K562 (cell line): ENCODE data around the gene SFXN3. TPM values are rescaled to one million over a fixed set of nuclear protein-coding genes. Genes with fewer than 3 reads are reported as not detected.
A peak's percentile ranks its signal among the peaks of the same experiment; 100 is the strongest.

ENCODE experiments used
- CEBPG ChIP-seq, 3 experiments: fragments of 200-800 bp in 1 of 3; sonication (Bioruptor generic) in 1 of 3; sonication (generic) in 1 of 3; formaldehyde crosslinking in 1 of 3; IDR thresholded peaks in 2 of 3; conservative IDR thresholded peaks in 1 of 3; 2 replicates each; pipeline versions ENCODE4 v1.6.1 to v1.8.0; 2016 to 2022; ENCODE audit warnings: missing compliant biosample characterization in 2 of 3, missing genetic modification characterization in 2 of 3, mild to moderate bottlenecking in 1 of 3, missing genetic modification reagents in 1 of 3
- FOXJ3 ChIP-seq: sonication (generic); formaldehyde crosslinking; IDR thresholded peaks from 2 replicates; pipeline ENCODE4 v1.4.0; 2020; ENCODE audit warnings: mild to moderate bottlenecking, missing genetic modification reagents
- HMGN3 ChIP-seq: IDR thresholded peaks from 2 replicates; pipeline ENCODE4 v1.6.1; 2011; ENCODE audit warnings: borderline replicate concordance, low read depth, mild to moderate bottlenecking, mixed read lengths, low read length; ENCODE audit not compliant: insufficient read length; ENCODE audit errors: extremely low read depth
- HNRNPUL1 ChIP-seq: fragments of 200-400 bp; formaldehyde crosslinking; IDR thresholded peaks from 2 replicates; pipeline ENCODE4 v1.6.1; 2017; ENCODE audit warnings: low read length
- MCM2 ChIP-seq: fragments of 450-650 bp; IDR thresholded peaks from 2 replicates; pipeline ENCODE4 v1.6.1; 2017; ENCODE audit warnings: low read depth, mild to moderate bottlenecking
- NUFIP1 ChIP-seq: fragments of 450-650 bp; IDR thresholded peaks from 2 replicates; pipeline ENCODE4 v1.6.1; 2018; ENCODE audit not compliant: partially characterized antibody
- POLR2A ChIP-seq: fragments of 450-650 bp; conservative IDR thresholded peaks from 2 replicates; pipeline ENCODE4 v1.6.1; 2016
- SP1 ChIP-seq: sonication (generic); formaldehyde crosslinking; IDR thresholded peaks from 2 replicates; pipeline ENCODE4 v1.8.1; 2022; ENCODE audit warnings: mild to moderate bottlenecking, missing genetic modification reagents
- TCFL5 ChIP-seq: fragments of 250-450 bp; sonication (Bioruptor Pico); conservative IDR thresholded peaks from 2 replicates; pipeline ENCODE4 v1.6.1; 2021; ENCODE audit warnings: mild to moderate bottlenecking, moderate library complexity, matching md5 sums
- TOE1 ChIP-seq, 2 experiments: fragments of 450-650 bp in 1 of 2; sonication (generic) in 1 of 2; formaldehyde crosslinking in 1 of 2; IDR thresholded peaks; 2 replicates each; pipeline versions ENCODE4 v1.7.1 to v1.8.0; 2016 to 2022; ENCODE audit warnings: borderline replicate concordance in 2 of 2, mild to moderate bottlenecking in 2 of 2, antibody characterized with exemption in 1 of 2, inconsistent platforms in 1 of 2, low read depth in 1 of 2, missing genetic modification reagents in 1 of 2, moderate library complexity in 1 of 2
- USF1 ChIP-seq: sonication (generic); formaldehyde crosslinking; IDR thresholded peaks from 2 replicates; pipeline ENCODE4 v1.9.0; 2022; ENCODE audit warnings: mild to moderate bottlenecking, missing genetic modification reagents
- ZFPM2 ChIP-seq: fragments of 250-450 bp; sonication (Bioruptor Pico); IDR thresholded peaks from 2 replicates; pipeline ENCODE4 v1.5.1; 2022; ENCODE audit warnings: mild to moderate bottlenecking
- ZNF133 ChIP-seq: fragments of 250-450 bp; sonication (Bioruptor Pico); IDR thresholded peaks from 2 replicates; pipeline ENCODE4 v1.4.0; 2020; ENCODE audit warnings: mild to moderate bottlenecking
- ZNF174 ChIP-seq: fragments of 250-450 bp; sonication (Bioruptor Pico); IDR thresholded peaks from 2 replicates; pipeline ENCODE4 v1.4.0; 2020; ENCODE audit warnings: mild to moderate bottlenecking
- ZNF354B ChIP-seq: fragments of 250-450 bp; sonication (Bioruptor Pico); IDR thresholded peaks from 2 replicates; pipeline ENCODE4 v1.4.0; 2020
- ZNF830 ChIP-seq: fragments of 250-450 bp; sonication (Bioruptor Pico); IDR thresholded peaks from 2 replicates; pipeline ENCODE4 v1.5.0; 2021; ENCODE audit warnings: mild to moderate bottlenecking
- polyA plus RNA-seq, 8 experiments: library from polyadenylated mRNA; depleted of rRNA in 4 of 8; stranded (reverse) in 5 of 8; unstranded in 3 of 8; fragments of >200 nt; fragmentation: Nextera tagmentation in 2 of 8; fragmentation: Illumina TruSeq in 1 of 8; extraction: Ambion mirVana in 2 of 8; extraction: Trizol in 1 of 8; gene quantifications; 2 replicates each; pipeline versions ENCODE4 v1.2.1 to v1.2.3, GENCODE V29; 2011 to 2014; ENCODE audit warnings: inconsistent platforms in 1 of 8, missing spikeins in 1 of 8
- total RNA-seq, 7 experiments: library from RNA; depleted of rRNA in 6 of 7; stranded (reverse); fragments of >200 nt in 6 of 7; fragmentation: Illumina TruSeq in 2 of 7; extraction: Trizol in 2 of 7; gene quantifications; 2 replicates each; pipeline versions ENCODE4 v1.2.1 to v1.2.3, GENCODE V29; 2011 to 2021; ENCODE audit warnings: low replicate concordance in 1 of 7
- TF ChIP-seq, protein P1 (sequence below): fragments of 200-800 bp; sonication (Bioruptor generic); IDR thresholded peaks from 2 replicates; pipeline ENCODE4 v1.6.1; 2017; ENCODE audit warnings: missing genetic modification characterization, missing compliant biosample characterization
- TF ChIP-seq, protein P2 (sequence below): sonication (generic); formaldehyde crosslinking; IDR thresholded peaks from 2 replicates; pipeline ENCODE4 v1.8.0; 2022; ENCODE audit warnings: mild to moderate bottlenecking, low read depth, missing genetic modification reagents
- TF ChIP-seq, protein P3 (sequence below), 3 experiments: IDR thresholded peaks in 2 of 3; conservative IDR thresholded peaks in 1 of 3; 2 replicates each; pipeline ENCODE4 v1.5.1; 2011 to 2012; ENCODE audit warnings: low read length in 3 of 3, mild to moderate bottlenecking in 3 of 3, control low read depth in 2 of 3, improper control_type of control experiment in 1 of 3, inconsistent platforms in 1 of 3, low read depth in 1 of 3, mixed read lengths in 1 of 3, moderate library complexity in 1 of 3; ENCODE audit not compliant: insufficient read depth in 2 of 3
- TF ChIP-seq, protein P4 (sequence below): fragments of 150-350 bp; conservative IDR thresholded peaks from 2 replicates; pipeline ENCODE4 v1.6.1; 2014; ENCODE audit warnings: low read length

SFXN3 gene
- total and polyA plus RNA-seq, 9 of the 15 experiments (the other 6 are each of a cell fraction or from before 2014, with no cell fraction given) = 0.24 to 4.6 (median 0.86) TPM

- no peak for TF ChIP-seq TCFL5
- TF ChIP-seq, protein P1, sequence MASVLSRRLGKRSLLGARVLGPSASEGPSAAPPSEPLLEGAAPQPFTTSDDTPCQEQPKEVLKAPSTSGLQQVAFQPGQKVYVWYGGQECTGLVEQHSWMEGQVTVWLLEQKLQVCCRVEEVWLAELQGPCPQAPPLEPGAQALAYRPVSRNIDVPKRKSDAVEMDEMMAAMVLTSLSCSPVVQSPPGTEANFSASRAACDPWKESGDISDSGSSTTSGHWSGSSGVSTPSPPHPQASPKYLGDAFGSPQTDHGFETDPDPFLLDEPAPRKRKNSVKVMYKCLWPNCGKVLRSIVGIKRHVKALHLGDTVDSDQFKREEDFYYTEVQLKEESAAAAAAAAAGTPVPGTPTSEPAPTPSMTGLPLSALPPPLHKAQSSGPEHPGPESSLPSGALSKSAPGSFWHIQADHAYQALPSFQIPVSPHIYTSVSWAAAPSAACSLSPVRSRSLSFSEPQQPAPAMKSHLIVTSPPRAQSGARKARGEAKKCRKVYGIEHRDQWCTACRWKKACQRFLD (CRISPR knock-in tag) = peak; percentile 62; the same call in 1 of the 2 replicates
- TF ChIP-seq, protein P2, sequence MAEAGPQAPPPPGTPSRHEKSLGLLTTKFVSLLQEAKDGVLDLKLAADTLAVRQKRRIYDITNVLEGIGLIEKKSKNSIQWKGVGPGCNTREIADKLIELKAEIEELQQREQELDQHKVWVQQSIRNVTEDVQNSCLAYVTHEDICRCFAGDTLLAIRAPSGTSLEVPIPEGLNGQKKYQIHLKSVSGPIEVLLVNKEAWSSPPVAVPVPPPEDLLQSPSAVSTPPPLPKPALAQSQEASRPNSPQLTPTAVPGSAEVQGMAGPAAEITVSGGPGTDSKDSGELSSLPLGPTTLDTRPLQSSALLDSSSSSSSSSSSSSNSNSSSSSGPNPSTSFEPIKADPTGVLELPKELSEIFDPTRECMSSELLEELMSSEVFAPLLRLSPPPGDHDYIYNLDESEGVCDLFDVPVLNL (CRISPR knock-in tag) = no peak
- no peak for TF ChIP-seq CEBPG (CRISPR knock-in tag; IDR thresholded peaks at IDR 0.05)
- TF ChIP-seq CEBPG (tag; conservative IDR thresholded peaks at IDR 0.05 in 1 of 2, IDR thresholded peaks at IDR 0.05 in 1 of 2) = no peak
- peak; percentile 88 for TF ChIP-seq TOE1 (IDR thresholded peaks at IDR 0.05; ENCODE audit: borderline replicate concordance)
- no peak for TF ChIP-seq TOE1 (CRISPR knock-in tag; IDR thresholded peaks at IDR 0.05; ENCODE audit: borderline replicate concordance, low read depth)
- TF ChIP-seq, protein P3, sequence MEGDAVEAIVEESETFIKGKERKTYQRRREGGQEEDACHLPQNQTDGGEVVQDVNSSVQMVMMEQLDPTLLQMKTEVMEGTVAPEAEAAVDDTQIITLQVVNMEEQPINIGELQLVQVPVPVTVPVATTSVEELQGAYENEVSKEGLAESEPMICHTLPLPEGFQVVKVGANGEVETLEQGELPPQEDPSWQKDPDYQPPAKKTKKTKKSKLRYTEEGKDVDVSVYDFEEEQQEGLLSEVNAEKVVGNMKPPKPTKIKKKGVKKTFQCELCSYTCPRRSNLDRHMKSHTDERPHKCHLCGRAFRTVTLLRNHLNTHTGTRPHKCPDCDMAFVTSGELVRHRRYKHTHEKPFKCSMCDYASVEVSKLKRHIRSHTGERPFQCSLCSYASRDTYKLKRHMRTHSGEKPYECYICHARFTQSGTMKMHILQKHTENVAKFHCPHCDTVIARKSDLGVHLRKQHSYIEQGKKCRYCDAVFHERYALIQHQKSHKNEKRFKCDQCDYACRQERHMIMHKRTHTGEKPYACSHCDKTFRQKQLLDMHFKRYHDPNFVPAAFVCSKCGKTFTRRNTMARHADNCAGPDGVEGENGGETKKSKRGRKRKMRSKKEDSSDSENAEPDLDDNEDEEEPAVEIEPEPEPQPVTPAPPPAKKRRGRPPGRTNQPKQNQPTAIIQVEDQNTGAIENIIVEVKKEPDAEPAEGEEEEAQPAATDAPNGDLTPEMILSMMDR (IDR thresholded peaks at IDR 0.05 in 2 of 3, conservative IDR thresholded peaks at IDR 0.05 in 1 of 3; ENCODE audit: insufficient read depth in 2 of 3, low read depth in 1 of 3, low read length in 3 of 3) = no peak
- TF ChIP-seq ZNF830 = no peak
- TF ChIP-seq ZNF174 (CRISPR knock-in tag) = no peak
- TF ChIP-seq, protein P4, sequence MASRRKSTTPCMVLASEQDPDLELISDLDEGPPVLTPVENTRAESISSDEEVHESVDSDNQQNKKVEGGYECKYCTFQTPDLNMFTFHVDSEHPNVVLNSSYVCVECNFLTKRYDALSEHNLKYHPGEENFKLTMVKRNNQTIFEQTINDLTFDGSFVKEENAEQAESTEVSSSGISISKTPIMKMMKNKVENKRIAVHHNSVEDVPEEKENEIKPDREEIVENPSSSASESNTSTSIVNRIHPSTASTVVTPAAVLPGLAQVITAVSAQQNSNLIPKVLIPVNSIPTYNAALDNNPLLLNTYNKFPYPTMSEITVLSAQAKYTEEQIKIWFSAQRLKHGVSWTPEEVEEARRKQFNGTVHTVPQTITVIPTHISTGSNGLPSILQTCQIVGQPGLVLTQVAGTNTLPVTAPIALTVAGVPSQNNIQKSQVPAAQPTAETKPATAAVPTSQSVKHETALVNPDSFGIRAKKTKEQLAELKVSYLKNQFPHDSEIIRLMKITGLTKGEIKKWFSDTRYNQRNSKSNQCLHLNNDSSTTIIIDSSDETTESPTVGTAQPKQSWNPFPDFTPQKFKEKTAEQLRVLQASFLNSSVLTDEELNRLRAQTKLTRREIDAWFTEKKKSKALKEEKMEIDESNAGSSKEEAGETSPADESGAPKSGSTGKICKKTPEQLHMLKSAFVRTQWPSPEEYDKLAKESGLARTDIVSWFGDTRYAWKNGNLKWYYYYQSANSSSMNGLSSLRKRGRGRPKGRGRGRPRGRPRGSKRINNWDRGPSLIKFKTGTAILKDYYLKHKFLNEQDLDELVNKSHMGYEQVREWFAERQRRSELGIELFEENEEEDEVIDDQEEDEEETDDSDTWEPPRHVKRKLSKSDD = no peak
- no peak for TF ChIP-seq MCM2
- TF ChIP-seq POLR2A = no peak; the same call in 1 of the 2 replicates
- no peak for TF ChIP-seq FOXJ3 (CRISPR knock-in tag)
- TF ChIP-seq ZNF354B (CRISPR knock-in tag) = no peak
- TF ChIP-seq NUFIP1 = no peak
- peak; percentile 25 for TF ChIP-seq HMGN3
- no peak for TF ChIP-seq ZNF133
- TF ChIP-seq SP1 (CRISPR knock-in tag) = no peak
- TF ChIP-seq HNRNPUL1 = no peak
- no peak for TF ChIP-seq ZFPM2
- TF ChIP-seq USF1 (CRISPR knock-in tag) = peak; percentile 82
These were observed 34.2 kb upstream of the SFXN3 start (continued) for GRCh38 chr10:100996678-100997359.
